Lower lobe of right lung (tissue), 2 donors: ENCODE measurements around the gene IGF2. TPM values are rescaled to one million over a fixed set of nuclear protein-coding genes. Genes with fewer than 3 reads are reported as not detected.
A peak's percentile ranks its signal among the peaks of the same experiment; 100 is the strongest.

Source experiments
- ATAC-seq, 2 donors: fragments of 200-7000 bp; cut with Tn5 transposase; one replicate each; pipeline ENCODE4 v1.9.1; 2020 to 2022; ENCODE audit warnings: mild to moderate bottlenecking in 2 of 2, moderate library complexity in 2 of 2
- DNase-seq: peaks from one replicate; pipeline ENCODE4 v3.0.0-alpha.2; 2020
- H3K27ac ChIP-seq: fragments of 200-600 bp; one replicate; pipeline ENCODE4 v1.8.0; 2022
- H3K27me3 ChIP-seq: fragments of 200-600 bp; one replicate; pipeline ENCODE4 v1.8.0; 2022; ENCODE audit warnings: low read depth
- H3K36me3 ChIP-seq: fragments of 200-600 bp; one replicate; pipeline ENCODE4 v1.8.0; 2022; ENCODE audit warnings: mild to moderate bottlenecking
- H3K4me1 ChIP-seq: fragments of 200-600 bp; one replicate; pipeline ENCODE4 v1.8.0; 2022
- H3K4me3 ChIP-seq: fragments of 200-600 bp; one replicate; pipeline ENCODE4 v1.8.0; 2022; ENCODE audit warnings: mild to moderate bottlenecking
- H3K9me3 ChIP-seq: fragments of 200-600 bp; one replicate; pipeline ENCODE4 v1.8.0; 2022
- CTCF ChIP-seq: fragments of 200-600 bp; IDR thresholded peaks from one replicate; pipeline ENCODE4 v1.8.0; 2022; ENCODE audit warnings: antibody characterized with exemption, mild to moderate bottlenecking
- intact Hi-C: fragments of 100-400 bp; cut with DNase I; formaldehyde crosslinking; loops from one replicate; pipeline ENCODE4 v1.11.0; 2022
- total RNA-seq: library from RNA; stranded (reverse); fragmentation: NEBNext Ultra II Directional; extraction: Animal tissue kit (Norgen Biotek cat#: 25700); gene quantifications from one replicate; pipeline ENCODE4 v1.2.1, GENCODE V29; 2021
- donor health status: DM: no; HTN: yes; CAD: no; lungs with severe emphysema.

IGF2 gene
- total RNA-seq, 1 donor from 2014 or later: 33.9 TPM

DNA sequence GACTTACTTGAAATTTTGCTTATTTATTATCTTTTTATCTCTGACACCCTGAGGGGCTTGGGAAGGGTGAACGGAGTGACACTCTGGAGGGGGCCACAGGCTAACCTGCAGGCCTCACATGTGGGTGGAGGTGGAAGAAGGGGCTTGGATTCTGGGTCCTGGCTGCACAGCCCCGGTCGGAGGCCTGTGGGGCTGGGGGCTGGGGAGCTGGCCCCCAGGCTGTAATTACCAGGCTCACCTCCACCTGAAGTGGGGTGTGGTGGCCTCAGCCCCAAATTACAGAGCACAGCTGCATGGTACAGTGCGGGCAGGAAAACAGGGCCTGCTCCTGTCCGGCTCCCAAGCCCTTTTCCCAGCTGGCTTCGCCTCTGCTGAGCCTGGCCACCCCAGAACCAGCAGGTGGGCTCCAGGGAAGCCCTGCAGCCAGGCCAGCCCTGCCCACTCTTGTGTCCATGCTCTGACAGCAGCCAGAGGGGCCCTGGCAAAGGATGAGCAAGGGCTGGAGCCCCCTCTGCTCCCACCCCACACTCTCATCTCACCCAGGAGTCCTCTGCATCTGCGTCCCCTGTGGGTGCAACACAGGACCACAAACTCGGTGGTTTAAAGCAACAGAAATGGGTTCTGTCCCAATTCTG is 48.0 kb downstream of the IGF2 start:
- no peak for TF ChIP-seq CTCF

DNA sequence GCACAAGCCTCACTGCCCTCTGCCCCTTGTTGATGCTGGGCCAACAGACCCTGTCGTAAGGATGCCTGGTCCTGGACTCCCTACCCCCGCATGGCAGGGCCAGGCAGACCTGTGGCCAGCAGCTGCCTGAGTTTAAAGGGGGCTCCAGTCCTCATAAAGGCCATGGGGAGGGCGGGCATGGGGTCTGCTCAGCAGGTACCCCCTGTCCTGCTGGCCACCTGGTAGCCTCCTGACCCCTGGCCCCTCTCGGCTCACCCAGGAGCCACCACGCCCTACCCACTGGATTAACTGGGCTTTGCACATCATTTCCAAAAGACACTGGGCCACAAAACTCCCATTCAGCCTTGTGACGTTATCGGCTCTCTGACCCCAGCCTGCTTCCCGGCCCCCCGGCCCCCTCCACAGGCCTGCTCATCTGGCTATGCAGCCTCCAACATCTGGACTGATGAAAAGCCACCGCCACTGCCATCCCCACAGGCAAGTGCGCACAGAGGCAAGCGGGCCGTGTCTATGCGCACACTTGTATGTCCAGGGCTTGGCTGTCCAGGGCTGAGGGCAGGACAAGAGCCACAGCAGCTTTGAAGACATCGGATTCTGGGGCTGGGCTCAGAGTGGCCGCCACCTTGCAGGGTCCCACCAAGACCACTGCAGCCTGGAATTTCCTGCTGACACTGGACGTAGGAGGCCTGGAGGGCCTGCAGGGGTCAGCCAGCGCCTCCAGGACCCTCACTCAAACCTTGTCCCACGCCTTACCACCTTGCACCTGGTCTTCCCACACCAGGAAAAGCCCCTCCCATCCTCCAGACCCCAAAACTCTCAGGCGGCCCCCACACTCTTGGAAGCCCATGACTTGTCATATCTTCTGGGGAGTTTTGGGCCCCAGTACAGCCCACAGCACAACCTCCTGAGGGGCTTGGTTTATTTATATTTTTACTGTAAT is 48.7 kb downstream of the IGF2 start:
- DNase-seq: peak; percentile 41
- H3K27ac ChIP-seq: no peak overlapping the region
- intact Hi-C loops: no loop called here
- no peaks in the 10 kb centered on the region for H3K36me3 ChIP-seq
- H3K9me3 ChIP-seq: no peaks in the 10 kb centered on the region
- TF ChIP-seq CTCF: no peak
- ATAC-seq: no peak
- peaks cover 10% of the 10 kb centered on the region for H3K27me3 ChIP-seq
- H3K4me3 ChIP-seq: no peak overlapping the region
- H3K4me1 ChIP-seq: no peaks in the 10 kb centered on the region

More for the DNA sequence above, 48.0 kb downstream of the IGF2 start:
- ATAC-seq: no peak
- Histone ChIP-seq H3K36me3 (no peaks in the 10 kb centered on the region), H3K9me3 (no peaks in the 10 kb centered on the region), H3K4me1 (no peaks in the 10 kb centered on the region), H3K4me3 (no peak overlapping the region), H3K27ac (no peak overlapping the region), H3K27me3 (peaks cover 10% of the 10 kb centered on the region)
- peak; percentile 12 for DNase-seq
- intact Hi-C loops: no loop called here

DNA sequence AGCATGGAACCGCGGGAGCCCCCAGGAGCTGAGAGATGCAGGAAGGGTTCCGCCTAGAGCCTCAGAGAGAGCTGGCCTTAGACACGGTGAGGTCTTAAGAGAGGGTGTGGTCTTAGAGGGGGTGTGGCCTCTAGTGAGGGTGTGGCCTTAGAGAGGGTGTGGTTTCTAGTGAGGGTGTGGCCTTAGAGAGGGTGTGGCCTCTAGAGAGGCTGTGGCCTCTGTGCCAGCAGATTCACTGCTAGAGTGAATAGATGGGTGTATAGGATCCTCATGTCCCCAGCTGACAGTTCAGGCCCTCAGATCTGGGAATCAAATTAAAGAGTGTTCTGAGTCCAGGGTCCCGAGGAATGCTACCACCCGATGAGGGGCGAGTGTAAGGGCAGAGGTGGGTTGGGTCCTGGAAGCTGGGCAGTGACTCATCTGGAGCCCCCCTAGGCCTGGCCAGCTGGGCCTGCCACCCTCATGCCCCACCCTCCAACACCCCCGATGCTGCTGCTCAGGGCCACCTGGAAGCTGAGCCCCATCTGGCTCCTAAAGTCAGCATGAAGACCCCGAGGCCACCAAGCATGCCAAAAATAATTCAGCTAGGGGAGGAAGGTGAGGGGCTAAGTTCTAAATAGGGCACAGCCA is 49.5 kb downstream of the IGF2 start:
- no peaks in the 10 kb centered on the region for H3K4me1 ChIP-seq
- H3K36me3 ChIP-seq: no peaks in the 10 kb centered on the region
- no peaks in the 10 kb centered on the region for H3K9me3 ChIP-seq
- no peak for TF ChIP-seq CTCF
- ATAC-seq (peak in 1 of 2 donors; percentile 20), DNase-seq (peak; percentile 21)
- intact Hi-C loops: no loop called here
- no peak overlapping the region for H3K27ac ChIP-seq
- H3K27me3 ChIP-seq: peaks cover 10% of the 10 kb centered on the region
- H3K4me3 ChIP-seq: no peak overlapping the region

- TF ChIP-seq CTCF: no peak
- intact Hi-C loops: no loop called here
Observed at GRCh38 chr11:2088746-2089535, 50.2 kb downstream of the IGF2 start.

GRCh38 chr11:2088284-2088683 is 50.9 kb downstream of the IGF2 start:
- Histone ChIP-seq H3K27ac (no peak overlapping the region), H3K36me3 (no peaks in the 10 kb centered on the region), H3K9me3 (peaks cover 4% of the 10 kb centered on the region), H3K27me3 (peaks cover 10% of the 10 kb centered on the region), H3K4me3 (no peak overlapping the region), H3K4me1 (no peaks in the 10 kb centered on the region)
- intact Hi-C loops: no loop called here
- ATAC-seq (no peak), DNase-seq (peak; percentile 19)
- no peak for TF ChIP-seq CTCF

More at GRCh38 chr11:2088746-2089535, 50.2 kb downstream of the IGF2 start:
- Histone ChIP-seq H3K27me3 (peaks cover 10% of the 10 kb centered on the region), H3K4me1 (no peaks in the 10 kb centered on the region), H3K27ac (no peak overlapping the region), H3K9me3 (peaks cover 4% of the 10 kb centered on the region), H3K36me3 (no peaks in the 10 kb centered on the region), H3K4me3 (no peak overlapping the region)
- ATAC-seq (no peak), DNase-seq (peak; percentile 11)
